T-helper 2 cell treated with Interferon-gamma antibody and Interleukin-4, amounts not matched to agents 5 μg/mL and 100 μg/mL, for 36 hours (primary cell): ENCODE data around the gene ZNF521.
"Not testable (repeated sequence)": the region's sequence is repeated elsewhere in the genome, so short reads cannot be mapped to it uniquely, and the experiment has no call there.

Experiments
- DNase-seq: peaks from one replicate; pipeline ENCODE4 v3.0.0; 2021; ENCODE audit warnings: low spot score
- H3K27ac Mint-ChIP-seq: one replicate; pipeline ENCODE4 v1.8.0; 2021; ENCODE audit warnings: mild to moderate bottlenecking, mixed read lengths
- H3K27me3 Mint-ChIP-seq: one replicate; pipeline ENCODE4 v1.8.0; 2021; ENCODE audit warnings: low read depth, mixed read lengths
- H3K36me3 Mint-ChIP-seq: one replicate; pipeline ENCODE4 v1.8.0; 2021; ENCODE audit warnings: low read depth, mixed read lengths
- H3K4me1 Mint-ChIP-seq: one replicate; pipeline ENCODE4 v1.8.0; 2021; ENCODE audit warnings: low read depth, mixed read lengths
- H3K4me3 Mint-ChIP-seq: one replicate; pipeline ENCODE4 v1.8.0; 2022; ENCODE audit warnings: mild to moderate bottlenecking, moderate library complexity, mixed read lengths
- H3K9me3 Mint-ChIP-seq: one replicate; pipeline ENCODE4 v1.8.0; 2021; ENCODE audit warnings: mixed read lengths

ZNF521 gene

GRCh38 chr18:25274926-25275325 lies 77.0 kb downstream of the ZNF521 start:
- Mint-ChIP-seq H3K36me3 (no peaks in the 10 kb centered on the region), H3K9me3 (no peaks in the 10 kb centered on the region), H3K27me3 (no peaks in the 10 kb centered on the region), H3K4me3 (no peak overlapping the region), H3K27ac (no peak overlapping the region), H3K4me1 (no peaks in the 10 kb centered on the region)
- DNase-seq, result no peak

- not testable (repeated sequence) for H3K4me1 Mint-ChIP-seq, H3K27me3 Mint-ChIP-seq, H3K36me3 Mint-ChIP-seq, DNase-seq, H3K4me3 Mint-ChIP-seq, H3K27ac Mint-ChIP-seq, H3K9me3 Mint-ChIP-seq
Measured at GRCh38 chr18:25266931-25267527, 84.9 kb downstream of the ZNF521 start.

- H3K9me3 Mint-ChIP-seq, result no peaks in the 10 kb centered on the region
- H3K36me3 Mint-ChIP-seq, result no peaks in the 10 kb centered on the region
- no peaks in the 10 kb centered on the region for H3K4me1 Mint-ChIP-seq
- H3K27me3 Mint-ChIP-seq, result no peaks in the 10 kb centered on the region
- H3K4me3 Mint-ChIP-seq, result no peak overlapping the region
- no peak for DNase-seq
- H3K27ac Mint-ChIP-seq, result no peak overlapping the region
Measured at GRCh38 chr18:25262920-25263319, 89.0 kb downstream of the ZNF521 start.

GRCh38 chr18:25261768-25262167 lies 90.2 kb downstream of the ZNF521 start:
- Mint-ChIP-seq H3K4me3 (no peak overlapping the region), H3K36me3 (no peaks in the 10 kb centered on the region), H3K4me1 (no peaks in the 10 kb centered on the region), H3K27me3 (no peaks in the 10 kb centered on the region), H3K27ac (no peak overlapping the region), H3K9me3 (no peaks in the 10 kb centered on the region)
- no peak for DNase-seq

- H3K27me3 Mint-ChIP-seq, result no peaks in the 10 kb centered on the region
- H3K9me3 Mint-ChIP-seq, result no peaks in the 10 kb centered on the region
- no peak overlapping the region for H3K4me3 Mint-ChIP-seq
- no peaks in the 10 kb centered on the region for H3K36me3 Mint-ChIP-seq
- no peaks in the 10 kb centered on the region for H3K4me1 Mint-ChIP-seq
- no peak overlapping the region for H3K27ac Mint-ChIP-seq
- DNase-seq, result no peak
Measured at GRCh38 chr18:25256439-25256838, 95.5 kb downstream of the ZNF521 start.

- no peaks in the 10 kb centered on the region for H3K27me3 Mint-ChIP-seq
- no peak overlapping the region for H3K4me3 Mint-ChIP-seq
- H3K36me3 Mint-ChIP-seq, result no peaks in the 10 kb centered on the region
- no peaks in the 10 kb centered on the region for H3K9me3 Mint-ChIP-seq
- DNase-seq, result no peak
- H3K4me1 Mint-ChIP-seq, result no peaks in the 10 kb centered on the region
- H3K27ac Mint-ChIP-seq, result no peak overlapping the region
Measured at GRCh38 chr18:25253779-25254178, 98.2 kb downstream of the ZNF521 start.

- no peak for DNase-seq
- no peak overlapping the region for H3K4me3 Mint-ChIP-seq
- H3K4me1 Mint-ChIP-seq, result no peaks in the 10 kb centered on the region
- no peaks in the 10 kb centered on the region for H3K9me3 Mint-ChIP-seq
- no peaks in the 10 kb centered on the region for H3K27me3 Mint-ChIP-seq
- H3K36me3 Mint-ChIP-seq, result no peaks in the 10 kb centered on the region
- H3K27ac Mint-ChIP-seq, result no peak overlapping the region
Measured at GRCh38 chr18:25253136-25253535, 98.8 kb downstream of the ZNF521 start.

- H3K27me3 Mint-ChIP-seq, result no peaks in the 10 kb centered on the region
- no peaks in the 10 kb centered on the region for H3K36me3 Mint-ChIP-seq
- H3K4me1 Mint-ChIP-seq, result no peaks in the 10 kb centered on the region
- no peaks in the 10 kb centered on the region for H3K9me3 Mint-ChIP-seq
- no peak overlapping the region for H3K4me3 Mint-ChIP-seq
- DNase-seq, result no peak
- H3K27ac Mint-ChIP-seq, result no peak overlapping the region
Measured at GRCh38 chr18:25251068-25251467, 100.9 kb downstream of the ZNF521 start.

GRCh38 chr18:25250474-25250851 lies 101.5 kb downstream of the ZNF521 start:
- H3K27ac Mint-ChIP-seq, result no peak overlapping the region
- no peaks in the 10 kb centered on the region for H3K36me3 Mint-ChIP-seq
- H3K4me3 Mint-ChIP-seq, result no peak overlapping the region
- H3K27me3 Mint-ChIP-seq, result no peaks in the 10 kb centered on the region
- no peak for DNase-seq
- H3K9me3 Mint-ChIP-seq, result no peaks in the 10 kb centered on the region
- no peaks in the 10 kb centered on the region for H3K4me1 Mint-ChIP-seq

GRCh38 chr18:25248755-25249154 lies 103.2 kb downstream of the ZNF521 start:
- Mint-ChIP-seq H3K27ac (no peak overlapping the region), H3K9me3 (no peaks in the 10 kb centered on the region), H3K4me3 (no peak overlapping the region), H3K4me1 (no peaks in the 10 kb centered on the region), H3K27me3 (no peaks in the 10 kb centered on the region), H3K36me3 (no peaks in the 10 kb centered on the region)
- no peak for DNase-seq

- H3K4me1 Mint-ChIP-seq, result no peaks in the 10 kb centered on the region
- no peak overlapping the region for H3K4me3 Mint-ChIP-seq
- H3K36me3 Mint-ChIP-seq, result no peaks in the 10 kb centered on the region
- no peak overlapping the region for H3K27ac Mint-ChIP-seq
- no peaks in the 10 kb centered on the region for H3K27me3 Mint-ChIP-seq
- no peak for DNase-seq
- no peaks in the 10 kb centered on the region for H3K9me3 Mint-ChIP-seq
Measured at GRCh38 chr18:25247725-25248124, 104.2 kb downstream of the ZNF521 start.

GRCh38 chr18:25244924-25245698 lies 106.9 kb downstream of the ZNF521 start:
- H3K9me3 Mint-ChIP-seq, result no peaks in the 10 kb centered on the region
- no peak overlapping the region for H3K27ac Mint-ChIP-seq
- H3K27me3 Mint-ChIP-seq, result no peaks in the 10 kb centered on the region
- H3K4me3 Mint-ChIP-seq, result no peak overlapping the region
- H3K4me1 Mint-ChIP-seq, result no peaks in the 10 kb centered on the region
- no peak for DNase-seq
- H3K36me3 Mint-ChIP-seq, result no peaks in the 10 kb centered on the region

- H3K4me3 Mint-ChIP-seq, result no peak overlapping the region
- H3K27me3 Mint-ChIP-seq, result no peaks in the 10 kb centered on the region
- no peak overlapping the region for H3K27ac Mint-ChIP-seq
- no peaks in the 10 kb centered on the region for H3K4me1 Mint-ChIP-seq
- H3K36me3 Mint-ChIP-seq, result no peaks in the 10 kb centered on the region
- no peaks in the 10 kb centered on the region for H3K9me3 Mint-ChIP-seq
- no peak for DNase-seq
Measured at GRCh38 chr18:25244170-25244569, 107.8 kb downstream of the ZNF521 start.

GRCh38 chr18:25243754-25244153 lies 108.2 kb downstream of the ZNF521 start:
- Mint-ChIP-seq H3K27ac (no peak overlapping the region), H3K4me1 (no peaks in the 10 kb centered on the region), H3K9me3 (no peaks in the 10 kb centered on the region), H3K27me3 (no peaks in the 10 kb centered on the region), H3K4me3 (no peak overlapping the region), H3K36me3 (no peaks in the 10 kb centered on the region)
- no peak for DNase-seq

- Mint-ChIP-seq H3K4me3 (no peak overlapping the region), H3K27ac (no peak overlapping the region), H3K27me3 (no peaks in the 10 kb centered on the region), H3K36me3 (no peaks in the 10 kb centered on the region), H3K9me3 (no peaks in the 10 kb centered on the region), H3K4me1 (no peaks in the 10 kb centered on the region)
- DNase-seq, result no peak
Measured at GRCh38 chr18:25243257-25243656, 108.7 kb downstream of the ZNF521 start.
